Measurements from ENCODE around the gene NINL. TPM values are rescaled to one million over a fixed set of nuclear protein-coding genes. Genes with fewer than 3 reads are reported as not detected.

The NINL gene
- total and polyA plus RNA-seq, 4 experiments from 2014 or later: 0.36 to 4.0 (median 3.4) TPM; not detected in 1

DNA sequence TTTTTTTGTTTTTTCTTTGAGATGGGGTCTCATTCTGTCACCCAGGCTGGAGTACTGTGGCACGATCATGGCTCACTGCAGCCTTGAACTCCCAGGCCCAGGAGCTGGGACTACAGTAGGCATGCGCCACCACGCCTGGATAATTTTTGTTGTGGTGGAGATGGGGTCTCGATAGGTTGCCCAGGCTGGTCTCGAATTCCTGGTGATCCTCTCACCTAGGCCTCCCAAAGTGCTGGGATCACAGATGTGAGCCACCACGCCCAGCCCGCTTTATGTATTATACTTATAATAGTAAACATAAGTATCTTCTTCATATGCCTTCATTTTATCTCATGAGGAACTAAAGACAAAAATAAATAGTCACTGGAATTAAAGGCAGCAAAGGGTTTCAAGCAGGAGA is 114.3 kb downstream of the NINL start:
- POLR2A ChIA-PET (ENCODE audit: partially characterized antibody): no interaction called here
- no peak for DNase-seq
- Mint-ChIP-seq H3K9me3 (no peaks in the 10 kb centered on the region), H3K4me3 (no peak overlapping the region), H3K27me3 (no peaks in the 10 kb centered on the region), H3K27ac (no peak overlapping the region), H3K36me3 (no peaks in the 10 kb centered on the region), H3K4me1 (peaks cover 0 to 10% (median 7%) of the 10 kb centered on the region in 4 donors)
- Histone ChIP-seq H3K36me3 (ENCODE audit: insufficient read depth, low read length) (no peaks in the 10 kb centered on the region), H3K4me1 (ENCODE audit: insufficient read depth, low read length) (no peaks in the 10 kb centered on the region), H3K4me3 (ENCODE audit: low read length in 2 of 2) (no peak overlapping the region), H3K27me3 (ENCODE audit: insufficient read depth, low read length) (no peaks in the 10 kb centered on the region), H3K27ac (ENCODE audit: low read depth, low read length) (no peak overlapping the region), H3K9me3 (ENCODE audit: control insufficient read depth in 1 of 2, low read length in 2 of 2) (no peaks in the 10 kb centered on the region)
- intact Hi-C loops (cut with micrococcal nuclease): no loop called here
- CTCF ChIA-PET (ENCODE audit: partially characterized antibody): interaction anchor here (0.6 kb wide), 1 partner anchor 269 kb away, joined by 3 read pairs; no protein-coding TSS in a partner anchor

DNA sequence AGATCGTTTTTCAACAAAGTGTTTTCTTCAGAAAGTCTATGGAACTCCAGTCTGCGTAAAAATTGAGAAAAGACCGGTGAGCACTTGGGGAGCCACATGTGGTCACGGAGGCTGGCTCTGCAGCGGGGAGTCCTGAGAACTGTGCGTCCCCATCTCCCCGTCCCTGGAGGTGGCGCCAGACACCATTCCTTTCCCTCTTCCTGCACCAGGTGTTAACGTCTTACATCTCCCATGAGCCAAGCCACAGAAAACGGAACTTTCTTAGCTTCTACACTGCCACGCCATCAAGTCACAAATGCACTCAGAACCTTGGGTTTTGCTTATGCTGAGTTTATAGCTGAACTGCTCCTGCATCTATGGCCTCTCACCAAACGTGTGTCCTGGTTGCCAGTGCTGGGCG is 115.3 kb downstream of the NINL start:
- Histone ChIP-seq H3K36me3 (ENCODE audit: insufficient read depth, low read length) (no peaks in the 10 kb centered on the region), H3K4me3 (ENCODE audit: low read length in 2 of 2) (no peak overlapping the region), H3K27ac (ENCODE audit: low read depth, low read length) (no peak overlapping the region), H3K9me3 (ENCODE audit: control insufficient read depth in 1 of 2, low read length in 2 of 2) (no peaks in the 10 kb centered on the region), H3K4me1 (ENCODE audit: insufficient read depth, low read length) (no peaks in the 10 kb centered on the region), H3K27me3 (ENCODE audit: insufficient read depth, low read length) (no peaks in the 10 kb centered on the region)
- Mint-ChIP-seq H3K27ac (no peak overlapping the region), H3K4me3 (no peak overlapping the region), H3K36me3 (no peaks in the 10 kb centered on the region), H3K9me3 (no peaks in the 10 kb centered on the region), H3K4me1 (peaks cover 0 to 10% (median 5%) of the 10 kb centered on the region in 4 donors), H3K27me3 (no peaks in the 10 kb centered on the region)
- POLR2A ChIA-PET (ENCODE audit: partially characterized antibody): no interaction called here
- intact Hi-C loops (cut with micrococcal nuclease): no loop called here
- DNase-seq: peak in 4 of 5 donors; percentile 22 to 42 (median 28)
- CTCF ChIA-PET (ENCODE audit: partially characterized antibody): interaction anchor here (1.1 kb wide), 1 partner anchor 10 kb away, joined by 4 read pairs; no protein-coding TSS in a partner anchor

DNA sequence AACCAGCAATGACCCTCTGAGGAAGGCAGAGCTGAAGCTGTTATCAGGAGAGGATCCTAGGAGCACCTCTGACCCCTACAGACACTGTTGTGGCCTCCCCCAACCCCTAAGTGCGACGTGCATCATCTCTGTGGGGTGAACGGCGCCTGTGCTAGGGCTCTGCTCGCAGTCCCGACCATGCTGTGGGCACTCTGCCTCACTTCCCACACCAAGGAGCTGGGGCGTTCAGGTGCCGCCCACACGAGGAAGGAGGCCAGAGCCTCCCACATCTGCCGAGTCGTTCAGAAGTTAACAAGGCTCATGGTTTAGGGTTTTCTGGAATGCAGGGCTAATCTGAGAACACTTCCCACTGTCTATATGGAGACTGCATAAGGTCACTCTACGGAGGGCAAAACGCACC is 115.8 kb downstream of the NINL start:
- Histone ChIP-seq H3K36me3 (ENCODE audit: insufficient read depth, low read length) (no peaks in the 10 kb centered on the region), H3K27ac (ENCODE audit: low read depth, low read length) (no peak overlapping the region), H3K4me3 (ENCODE audit: low read length in 2 of 2) (no peak overlapping the region), H3K9me3 (ENCODE audit: control insufficient read depth in 1 of 2, low read length in 2 of 2) (no peaks in the 10 kb centered on the region), H3K4me1 (ENCODE audit: insufficient read depth, low read length) (no peaks in the 10 kb centered on the region), H3K27me3 (ENCODE audit: insufficient read depth, low read length) (no peaks in the 10 kb centered on the region)
- no peak overlapping the region for H3K4me3 Mint-ChIP-seq
- no peaks in the 10 kb centered on the region for H3K27me3 Mint-ChIP-seq
- CTCF ChIA-PET (ENCODE audit: partially characterized antibody): interaction anchor here (1.1 kb wide), 1 partner anchor 9 kb away, joined by 4 read pairs; no protein-coding TSS in a partner anchor
- no peak overlapping the region for H3K27ac Mint-ChIP-seq
- H3K9me3 Mint-ChIP-seq: no peaks in the 10 kb centered on the region
- DNase-seq: no peak
- H3K4me1 Mint-ChIP-seq: peaks cover 0 to 10% (median 5%) of the 10 kb centered on the region in 4 donors
- intact Hi-C loops (cut with micrococcal nuclease): no loop called here
- H3K36me3 Mint-ChIP-seq: no peaks in the 10 kb centered on the region
- POLR2A ChIA-PET (ENCODE audit: partially characterized antibody): no interaction called here

DNA sequence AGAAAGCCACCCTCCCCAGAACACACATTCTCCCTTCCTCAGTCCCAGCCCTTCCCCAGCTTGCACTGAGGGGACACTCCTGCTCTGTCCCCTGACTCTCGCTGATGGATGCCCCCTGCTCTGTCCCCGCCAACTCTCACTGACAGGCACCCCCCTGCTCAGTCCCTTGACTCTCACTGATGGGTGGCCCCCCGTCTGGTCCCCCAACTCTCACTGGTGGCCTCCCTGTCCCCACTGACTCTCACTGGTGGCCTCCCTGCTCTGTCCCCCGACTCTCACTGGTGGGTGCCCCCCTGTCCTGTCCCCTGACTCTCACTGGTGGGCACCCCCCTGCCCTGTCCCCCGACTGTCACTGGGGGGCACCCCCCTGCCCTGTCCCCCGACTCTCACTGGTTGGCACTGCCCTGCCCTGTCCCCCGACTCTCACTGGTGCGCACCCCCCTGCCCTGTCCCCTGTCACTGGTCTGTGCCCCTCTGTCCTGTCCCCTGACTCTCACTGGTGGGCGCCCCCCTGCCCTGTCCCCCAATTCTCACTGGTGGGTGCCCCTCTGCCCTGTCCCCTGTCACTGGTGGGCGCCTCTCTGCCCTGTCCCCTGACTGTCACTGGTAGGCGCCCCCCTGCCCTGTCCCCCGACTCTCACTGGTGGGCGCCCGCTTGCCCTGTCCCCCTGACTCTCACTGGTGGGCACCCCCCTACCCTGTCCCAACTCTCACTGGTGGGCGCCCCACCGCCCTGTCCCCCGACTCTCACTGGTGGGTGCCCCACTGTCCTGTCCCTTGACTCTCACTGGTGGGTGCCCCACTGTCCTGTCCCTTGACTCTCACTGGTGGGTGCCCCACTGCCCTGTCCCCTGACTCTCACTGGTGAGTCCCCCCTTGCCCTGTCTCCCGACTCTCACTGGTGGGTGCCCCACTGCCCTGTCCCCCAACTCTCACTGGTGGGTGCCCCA is 116.9 kb downstream of the NINL start:
- Histone ChIP-seq H3K9me3 (ENCODE audit: control insufficient read depth in 1 of 2, low read length in 2 of 2) (no peaks in the 10 kb centered on the region), H3K27me3 (ENCODE audit: insufficient read depth, low read length) (no peaks in the 10 kb centered on the region), H3K27ac (ENCODE audit: low read depth, low read length) (no peak overlapping the region), H3K4me1 (ENCODE audit: insufficient read depth, low read length) (no peaks in the 10 kb centered on the region), H3K4me3 (ENCODE audit: low read length in 2 of 2) (no peak overlapping the region), H3K36me3 (ENCODE audit: insufficient read depth, low read length) (no peaks in the 10 kb centered on the region)
- intact Hi-C loops (cut with micrococcal nuclease): no loop called here
- no peaks in the 10 kb centered on the region for H3K27me3 Mint-ChIP-seq
- ChIA-PET POLR2A (ENCODE audit: partially characterized antibody) (no interaction called here), CTCF (ENCODE audit: partially characterized antibody) (interaction anchor here (1.1 kb wide), 1 partner anchor 8 kb away, joined by 4 read pairs; no protein-coding TSS in a partner anchor)
- no peak for DNase-seq
- H3K4me1 Mint-ChIP-seq: peaks cover 0 to 7% (median 5%) of the 10 kb centered on the region in 4 donors
- no peaks in the 10 kb centered on the region for H3K36me3 Mint-ChIP-seq
- no peak overlapping the region for H3K27ac Mint-ChIP-seq
- H3K9me3 Mint-ChIP-seq: no peaks in the 10 kb centered on the region
- H3K4me3 Mint-ChIP-seq: no peak overlapping the region

DNA sequence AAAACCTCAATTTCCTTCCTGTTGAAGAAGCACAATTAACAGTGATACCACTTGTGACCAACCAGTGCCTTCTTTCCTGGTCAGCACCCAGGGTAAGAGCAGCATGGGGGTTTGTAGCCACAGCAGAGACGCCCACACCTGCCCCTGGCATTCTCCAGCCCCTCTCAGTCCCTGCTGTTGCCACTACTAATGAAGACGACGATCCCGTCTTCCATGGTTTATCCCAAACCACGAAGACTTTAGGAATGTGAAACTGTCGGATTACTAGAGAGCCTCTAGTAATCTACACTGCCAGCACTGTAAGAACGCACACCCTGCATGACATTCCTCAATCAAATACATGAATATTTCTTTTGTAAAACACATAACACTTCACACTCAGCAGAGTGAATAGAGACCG is 117.9 kb downstream of the NINL start:
- intact Hi-C loops (cut with micrococcal nuclease): no loop called here
- CTCF ChIA-PET (ENCODE audit: partially characterized antibody): no interaction called here

DNA sequence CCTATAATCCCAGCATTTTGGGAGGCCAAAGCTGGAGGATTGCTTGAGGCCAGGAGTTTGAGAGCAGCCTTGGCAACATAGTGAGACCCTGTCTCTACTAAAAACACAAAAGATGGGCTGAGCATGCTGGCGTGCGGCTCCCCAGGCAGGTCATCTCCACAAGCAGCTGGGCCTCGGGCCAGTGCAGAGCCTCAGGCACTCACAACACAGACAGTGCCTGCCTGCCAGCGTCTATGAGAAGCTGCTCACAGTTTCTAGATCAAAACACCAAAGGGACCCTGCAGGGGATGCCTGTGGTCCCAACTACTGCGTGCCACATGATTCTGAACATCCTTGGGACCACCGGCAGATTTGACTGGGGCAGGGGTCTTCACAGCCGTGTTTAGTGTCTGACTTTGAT is 118.5 kb downstream of the NINL start:
- H3K4me1 Mint-ChIP-seq: peaks cover 0 to 7% (median 5%) of the 10 kb centered on the region in 4 donors
- intact Hi-C loops (cut with micrococcal nuclease): no loop called here
- H3K27me3 Mint-ChIP-seq: no peaks in the 10 kb centered on the region
- Histone ChIP-seq H3K27me3 (ENCODE audit: insufficient read depth, low read length) (no peaks in the 10 kb centered on the region), H3K36me3 (ENCODE audit: insufficient read depth, low read length) (no peaks in the 10 kb centered on the region), H3K4me3 (ENCODE audit: low read length in 2 of 2) (no peak overlapping the region), H3K9me3 (ENCODE audit: control insufficient read depth in 1 of 2, low read length in 2 of 2) (no peaks in the 10 kb centered on the region), H3K4me1 (ENCODE audit: insufficient read depth, low read length) (no peaks in the 10 kb centered on the region), H3K27ac (ENCODE audit: low read depth, low read length) (no peak overlapping the region)
- ChIA-PET POLR2A (ENCODE audit: partially characterized antibody) (no interaction called here), CTCF (ENCODE audit: partially characterized antibody) (no interaction called here)
- H3K36me3 Mint-ChIP-seq: no peaks in the 10 kb centered on the region
- no peak overlapping the region for H3K27ac Mint-ChIP-seq
- no peak overlapping the region for H3K4me3 Mint-ChIP-seq
- H3K9me3 Mint-ChIP-seq: no peaks in the 10 kb centered on the region
- DNase-seq: no peak

More for the DNA sequence above, 117.9 kb downstream of the NINL start:
- no peaks in the 10 kb centered on the region for H3K4me1 ChIP-seq (ENCODE audit: insufficient read depth, low read length)
- POLR2A ChIA-PET (ENCODE audit: partially characterized antibody): no interaction called here
- Mint-ChIP-seq H3K4me1 (peaks cover 0 to 7% (median 5%) of the 10 kb centered on the region in 4 donors), H3K4me3 (no peak overlapping the region), H3K9me3 (no peaks in the 10 kb centered on the region), H3K27ac (peak overlapping the region in 1 of 7 donors; percentile 9), H3K36me3 (no peaks in the 10 kb centered on the region), H3K27me3 (no peaks in the 10 kb centered on the region)
- H3K27me3 ChIP-seq (ENCODE audit: insufficient read depth, low read length): no peaks in the 10 kb centered on the region
- H3K4me3 ChIP-seq (ENCODE audit: low read length in 2 of 2): no peak overlapping the region
- H3K27ac ChIP-seq (ENCODE audit: low read depth, low read length): no peak overlapping the region
- no peaks in the 10 kb centered on the region for H3K36me3 ChIP-seq (ENCODE audit: insufficient read depth, low read length)
- H3K9me3 ChIP-seq (ENCODE audit: control insufficient read depth in 1 of 2, low read length in 2 of 2): no peaks in the 10 kb centered on the region
- DNase-seq: no peak

DNA sequence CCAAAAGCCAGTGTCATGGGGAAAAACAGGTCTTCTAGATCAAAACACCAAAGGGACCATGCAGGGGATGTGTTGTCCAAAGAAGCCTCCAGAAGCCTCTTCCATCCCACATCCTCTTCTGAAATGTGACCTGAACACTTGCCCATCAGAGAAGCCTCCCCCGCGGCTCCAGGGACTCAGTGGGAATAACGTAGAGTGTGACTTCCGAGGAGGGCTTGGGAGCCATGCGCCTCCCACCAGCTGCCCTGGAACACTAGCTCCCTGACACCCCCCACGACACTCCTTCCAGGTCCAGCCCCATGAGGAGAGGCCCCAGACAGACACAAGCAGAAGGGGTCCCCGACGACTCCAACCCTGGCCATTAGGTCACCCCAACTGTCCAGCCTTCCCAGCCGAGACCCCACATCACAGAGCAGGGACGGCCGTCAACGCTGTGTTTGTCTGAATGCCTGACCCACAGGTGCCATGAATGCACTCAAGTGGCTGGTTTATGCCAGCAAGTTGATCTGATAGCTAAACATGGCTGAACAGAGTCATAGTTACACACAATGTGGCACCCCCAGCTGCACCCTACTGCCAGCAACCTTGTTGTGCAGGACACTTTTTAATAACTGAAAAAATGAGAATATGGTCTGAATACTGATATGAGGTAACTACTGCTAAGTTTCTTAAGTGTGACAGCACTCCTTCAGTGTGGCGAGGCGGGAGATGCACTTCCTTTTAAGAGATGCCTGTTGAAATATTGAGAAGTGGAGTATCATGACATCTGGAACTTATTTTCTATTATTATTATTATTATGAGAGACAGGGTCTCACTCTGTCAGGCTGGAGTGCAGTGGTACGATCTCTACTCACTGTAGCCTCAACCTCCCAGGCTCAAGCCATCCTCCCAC is 119.8 kb downstream of the NINL start:
- no peak overlapping the region for H3K27ac ChIP-seq (ENCODE audit: low read depth, low read length)
- no peaks in the 10 kb centered on the region for H3K9me3 ChIP-seq (ENCODE audit: control insufficient read depth in 1 of 2, low read length in 2 of 2)
- no peaks in the 10 kb centered on the region for H3K9me3 Mint-ChIP-seq
- no peaks in the 10 kb centered on the region for H3K27me3 Mint-ChIP-seq
- H3K4me3 ChIP-seq (ENCODE audit: low read length in 2 of 2): no peak overlapping the region
- H3K4me1 Mint-ChIP-seq: peaks cover 0 to 7% (median 5%) of the 10 kb centered on the region in 4 donors
- ChIA-PET POLR2A (ENCODE audit: partially characterized antibody) (no interaction called here), CTCF (ENCODE audit: partially characterized antibody) (no interaction called here)
- H3K4me3 Mint-ChIP-seq: no peak overlapping the region
- no peak overlapping the region for H3K27ac Mint-ChIP-seq
- H3K4me1 ChIP-seq (ENCODE audit: insufficient read depth, low read length): no peaks in the 10 kb centered on the region
- intact Hi-C loops (cut with micrococcal nuclease): no loop called here
- DNase-seq: no peak
- H3K36me3 Mint-ChIP-seq: no peaks in the 10 kb centered on the region
- H3K36me3 ChIP-seq (ENCODE audit: insufficient read depth, low read length): no peaks in the 10 kb centered on the region
- H3K27me3 ChIP-seq (ENCODE audit: insufficient read depth, low read length): no peaks in the 10 kb centered on the region
